ENCODE results near the gene GNE.
"Not testable (repeated sequence)": the region's sequence is repeated elsewhere in the genome, so short reads cannot be mapped to it uniquely, and the experiment has no call there.

DNA sequence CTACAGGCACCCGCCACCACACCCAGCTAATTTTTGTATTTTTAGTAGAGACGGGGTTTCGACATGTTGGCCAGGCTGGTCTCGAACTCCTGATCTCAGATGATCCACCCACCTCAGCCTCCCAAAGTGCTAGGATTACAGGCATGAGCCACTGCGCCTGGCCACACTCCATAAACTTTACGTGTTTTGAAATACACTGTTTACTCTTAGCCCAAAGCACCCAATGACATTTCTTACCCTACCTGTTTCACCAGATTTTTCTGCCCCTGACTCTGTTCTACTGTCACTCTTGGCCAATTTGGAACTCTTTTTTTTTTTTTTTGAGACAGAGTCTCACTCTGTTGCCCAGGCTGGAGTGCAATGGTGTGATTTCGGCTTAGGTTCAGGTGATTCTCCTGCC, 15.1 kb upstream of the GNE start:
- not testable (repeated sequence) for TF ChIP-seq CTCF, POLR2AphosphoS5 (IDR thresholded peaks at IDR 0.05)
